ENCODE results near the gene MOXD1.

MOXD1 gene

GRCh38 chr6:132380358-132381029 lies 20.8 kb downstream of the MOXD1 start:
- 88% methylated on average over 2 of the region's 3 CpGs for WGBS
- Histone ChIP-seq H3K27me3 (ENCODE audit: insufficient read depth, low read length) (no peaks in the 10 kb centered on the region), H3K4me3 (ENCODE audit: low read length) (no peak overlapping the region), H3K27ac (ENCODE audit: low read depth, low read length) (no peak overlapping the region), H3K36me3 (ENCODE audit: insufficient read depth, low read length) (no peaks in the 10 kb centered on the region), H3K9ac (ENCODE audit: low read depth, low read length) (no peak overlapping the region), H3K9me3 (ENCODE audit: insufficient read depth, low read depth, low read length) (no peaks in the 10 kb centered on the region), H3K4me1 (ENCODE audit: insufficient read depth, low read length) (no peaks in the 10 kb centered on the region)

GRCh38 chr6:132369526-132369925 lies 31.7 kb downstream of the MOXD1 start:
- Histone ChIP-seq H3K9me3 (ENCODE audit: insufficient read depth, low read depth, low read length) (no peaks in the 10 kb centered on the region), H3K4me1 (ENCODE audit: insufficient read depth, low read length) (0 out of 2 replicates have a peak, but pooled peaks cover 3% of the 10 kb centered on the region), H3K27me3 (ENCODE audit: insufficient read depth, low read length) (no peaks in the 10 kb centered on the region), H3K36me3 (ENCODE audit: insufficient read depth, low read length) (no peaks in the 10 kb centered on the region), H3K9ac (ENCODE audit: low read depth, low read length) (no peak overlapping the region), H3K27ac (ENCODE audit: low read depth, low read length) (no peak overlapping the region), H3K4me3 (ENCODE audit: low read length) (no peak overlapping the region)
- WGBS, result 94% methylated on average over 4 of the region's 4 CpGs

- no peaks in the 10 kb centered on the region for H3K9me3 ChIP-seq (ENCODE audit: insufficient read depth, low read depth, low read length)
- H3K36me3 ChIP-seq (ENCODE audit: insufficient read depth, low read length), result no peaks in the 10 kb centered on the region
- whole genome bisulfite sequencing, result 95% methylated on average over 5 of the region's 7 CpGs
- H3K4me1 ChIP-seq (ENCODE audit: insufficient read depth, low read length), result 0 out of 2 replicates have a peak, but pooled peaks cover 3% of the 10 kb centered on the region
- H3K9ac ChIP-seq (ENCODE audit: low read depth, low read length), result no peak overlapping the region
- H3K27me3 ChIP-seq (ENCODE audit: insufficient read depth, low read length), result no peaks in the 10 kb centered on the region
- H3K4me3 ChIP-seq (ENCODE audit: low read length), result no peak overlapping the region
- H3K27ac ChIP-seq (ENCODE audit: low read depth, low read length), result no peak overlapping the region
These were observed 32.3 kb downstream of the MOXD1 start for GRCh38 chr6:132368916-132369481.

GRCh38 chr6:132365281-132365907 lies 35.9 kb downstream of the MOXD1 start:
- Histone ChIP-seq H3K4me3 (ENCODE audit: low read length) (no peak overlapping the region), H3K36me3 (ENCODE audit: insufficient read depth, low read length) (no peaks in the 10 kb centered on the region), H3K27ac (ENCODE audit: low read depth, low read length) (no peak overlapping the region), H3K4me1 (ENCODE audit: insufficient read depth, low read length) (0 out of 2 replicates have a peak, but pooled peaks cover 3% of the 10 kb centered on the region), H3K9ac (ENCODE audit: low read depth, low read length) (no peak overlapping the region; the same call in 1 of the 2 replicates), H3K27me3 (ENCODE audit: insufficient read depth, low read length) (no peaks in the 10 kb centered on the region), H3K9me3 (ENCODE audit: insufficient read depth, low read depth, low read length) (no peaks in the 10 kb centered on the region)
- WGBS, result 68% methylated on average over 4 of the region's 4 CpGs

GRCh38 chr6:132364306-132365074 lies 36.8 kb downstream of the MOXD1 start:
- 84% methylated on average over 5 of the region's 5 CpGs for WGBS
- Histone ChIP-seq H3K27me3 (ENCODE audit: insufficient read depth, low read length) (no peaks in the 10 kb centered on the region), H3K4me3 (ENCODE audit: low read length) (no peak overlapping the region), H3K27ac (ENCODE audit: low read depth, low read length) (no peak overlapping the region), H3K4me1 (ENCODE audit: insufficient read depth, low read length) (0 out of 2 replicates have a peak, but pooled peaks cover 3% of the 10 kb centered on the region), H3K36me3 (ENCODE audit: insufficient read depth, low read length) (no peaks in the 10 kb centered on the region), H3K9me3 (ENCODE audit: insufficient read depth, low read depth, low read length) (no peaks in the 10 kb centered on the region), H3K9ac (ENCODE audit: low read depth, low read length) (no peak overlapping the region)

- Histone ChIP-seq H3K9ac (ENCODE audit: low read depth, low read length) (no peak overlapping the region), H3K36me3 (ENCODE audit: insufficient read depth, low read length) (no peaks in the 10 kb centered on the region), H3K4me3 (ENCODE audit: low read length) (no peak overlapping the region), H3K27ac (ENCODE audit: low read depth, low read length) (no peak overlapping the region), H3K27me3 (ENCODE audit: insufficient read depth, low read length) (no peaks in the 10 kb centered on the region), H3K4me1 (ENCODE audit: insufficient read depth, low read length) (0 out of 2 replicates have a peak, but pooled peaks cover 3% of the 10 kb centered on the region), H3K9me3 (ENCODE audit: insufficient read depth, low read depth, low read length) (no peaks in the 10 kb centered on the region)
- 92% methylated on average over 5 of the region's 6 CpGs for WGBS
These were observed 38.7 kb downstream of the MOXD1 start for GRCh38 chr6:132362442-132363185.

GRCh38 chr6:132361101-132361500 lies 40.2 kb downstream of the MOXD1 start:
- Histone ChIP-seq H3K36me3 (ENCODE audit: insufficient read depth, low read length) (no peaks in the 10 kb centered on the region), H3K4me1 (ENCODE audit: insufficient read depth, low read length) (0 out of 2 replicates have a peak, but pooled peaks cover 3% of the 10 kb centered on the region), H3K9ac (ENCODE audit: low read depth, low read length) (no peak overlapping the region), H3K27me3 (ENCODE audit: insufficient read depth, low read length) (no peaks in the 10 kb centered on the region), H3K9me3 (ENCODE audit: insufficient read depth, low read depth, low read length) (no peaks in the 10 kb centered on the region), H3K27ac (ENCODE audit: low read depth, low read length) (no peak overlapping the region), H3K4me3 (ENCODE audit: low read length) (no peak overlapping the region)
- 100% methylated on average over 1 of the region's 1 CpG for WGBS

GRCh38 chr6:132359886-132360285 lies 41.4 kb downstream of the MOXD1 start:
- no peaks in the 10 kb centered on the region for H3K4me1 ChIP-seq (ENCODE audit: insufficient read depth, low read length)
- H3K9ac ChIP-seq (ENCODE audit: low read depth, low read length), result no peak overlapping the region
- no peak overlapping the region for H3K4me3 ChIP-seq (ENCODE audit: low read length)
- H3K36me3 ChIP-seq (ENCODE audit: insufficient read depth, low read length), result no peaks in the 10 kb centered on the region
- H3K27ac ChIP-seq (ENCODE audit: low read depth, low read length), result no peak overlapping the region
- whole genome bisulfite sequencing, result 93% methylated on average over 2 of the region's 2 CpGs
- H3K9me3 ChIP-seq (ENCODE audit: insufficient read depth, low read depth, low read length), result no peaks in the 10 kb centered on the region
- no peaks in the 10 kb centered on the region for H3K27me3 ChIP-seq (ENCODE audit: insufficient read depth, low read length)

GRCh38 chr6:132357120-132357519 lies 44.2 kb downstream of the MOXD1 start:
- no peaks in the 10 kb centered on the region for H3K36me3 ChIP-seq (ENCODE audit: insufficient read depth, low read length)
- no peak overlapping the region for H3K27ac ChIP-seq (ENCODE audit: low read depth, low read length)
- H3K4me3 ChIP-seq (ENCODE audit: low read length), result no peak overlapping the region
- H3K4me1 ChIP-seq (ENCODE audit: insufficient read depth, low read length), result no peaks in the 10 kb centered on the region
- no peak overlapping the region for H3K9ac ChIP-seq (ENCODE audit: low read depth, low read length)
- H3K27me3 ChIP-seq (ENCODE audit: insufficient read depth, low read length), result no peaks in the 10 kb centered on the region
- no peaks in the 10 kb centered on the region for H3K9me3 ChIP-seq (ENCODE audit: insufficient read depth, low read depth, low read length)

- Histone ChIP-seq H3K27me3 (ENCODE audit: insufficient read depth, low read length) (no peaks in the 10 kb centered on the region), H3K4me3 (ENCODE audit: low read length) (no peak overlapping the region), H3K9ac (ENCODE audit: low read depth, low read length) (no peak overlapping the region), H3K4me1 (ENCODE audit: insufficient read depth, low read length) (no peaks in the 10 kb centered on the region), H3K36me3 (ENCODE audit: insufficient read depth, low read length) (no peaks in the 10 kb centered on the region), H3K27ac (ENCODE audit: low read depth, low read length) (no peak overlapping the region), H3K9me3 (ENCODE audit: insufficient read depth, low read depth, low read length) (no peaks in the 10 kb centered on the region)
- WGBS, result 87% methylated on average over 7 of the region's 7 CpGs
These were observed 46.6 kb downstream of the MOXD1 start for GRCh38 chr6:132354517-132355167.
